Endothelial cell of umbilical vein (primary cell): Measurements from ENCODE around the gene ENHO. TPM values are rescaled to one million over a fixed set of nuclear protein-coding genes. Genes with fewer than 3 reads are reported as not detected.

ENCODE experiments used
- BruUV-seq: library from RNA; stranded (reverse); fragments of 400-500 nt; replicated peaks from 2 replicates; lab custom pipeline; 2021; lab: Mats Ljungman, UMichigan
- CTCF ChIA-PET: fragments of 300-600, 350-600 bp; sonication (Branson Sonifier 250); formaldehyde crosslinking; loops from one replicate; lab custom pipeline; 2021; ENCODE audit warnings: antibody characterized with exemption, inconsistent platforms; lab: Charles Lee
- POLR2A ChIA-PET: fragments of 300-600, 350-600 bp; sonication (Branson Sonifier 250); formaldehyde crosslinking; loops from one replicate; lab custom pipeline; 2021; ENCODE audit warnings: antibody characterized with exemption, inconsistent platforms; lab: Charles Lee
- DNase-seq: peaks from one replicate; pipeline ENCODE4 v3.0.0-alpha.2; 2011; ENCODE audit warnings: low read depth, low spot score
- FAIRE-seq: peaks from 2 replicates; lab custom pipeline; 2011; peaks lifted over from hg19 to GRCh38; lab: Jason Lieb, UNC
- H2AFZ ChIP-seq: 2 replicates; pipeline ENCODE4 v1.6.0; 2012; ENCODE audit warnings: low read depth, low read length, control low read depth, inconsistent platforms
- H3K27ac ChIP-seq: 2 replicates; pipeline ENCODE4 v1.5.1; 2011; ENCODE audit warnings: low read depth, mild to moderate bottlenecking, control low read depth, low read length, moderate library complexity; ENCODE audit not compliant: insufficient read depth
- H3K27me3 ChIP-seq, 2 experiments: 2 replicates each; pipeline versions ENCODE4 v1.6.0 to v1.6.1; 2011; ENCODE audit warnings: low read length in 2 of 2, mixed read lengths in 1 of 2; ENCODE audit not compliant: control insufficient read depth in 2 of 2, insufficient read depth in 2 of 2
- H3K36me3 ChIP-seq, 2 experiments: 2 replicates in 1 of 2; 3 replicates in 1 of 2; pipeline ENCODE4 v1.5.1; 2011; ENCODE audit warnings: low read length in 2 of 2, mild to moderate bottlenecking in 1 of 2, moderate library complexity in 1 of 2; ENCODE audit not compliant: control insufficient read depth in 2 of 2, insufficient read depth in 2 of 2; ENCODE audit errors: extremely low read depth in 1 of 2
- H3K4me1 ChIP-seq: 3 replicates; pipeline ENCODE4 v1.5.1; 2011; ENCODE audit warnings: mild to moderate bottlenecking, low read length; ENCODE audit not compliant: control insufficient read depth, insufficient read depth; ENCODE audit errors: extremely low read depth
- H3K4me2 ChIP-seq: 2 replicates; pipeline ENCODE4 v1.6.1; 2011; ENCODE audit warnings: low read length, control low read depth, mixed read lengths; ENCODE audit not compliant: insufficient read depth
- H3K4me3 ChIP-seq, 3 experiments: fragments of 200-600 bp in 1 of 3; sonication (generic), shearing (Covaris generic) in 1 of 3; replicated peaks in 1 of 3; 2 replicates each; pipeline ENCODE4 v1.5.1; 2011 to 2016; ENCODE audit warnings: control low read depth in 3 of 3, low read length in 3 of 3, mild to moderate bottlenecking in 2 of 3, inconsistent platforms in 1 of 3, low read depth in 1 of 3, moderate library complexity in 1 of 3; ENCODE audit not compliant: insufficient read depth in 1 of 3
- H3K79me2 ChIP-seq: 2 replicates; pipeline ENCODE4 v1.6.0; 2012; ENCODE audit warnings: low read length, inconsistent platforms; ENCODE audit not compliant: control insufficient read depth, insufficient read depth
- H3K9ac ChIP-seq: replicated peaks from 2 replicates; pipeline ENCODE3; 2011; ENCODE audit warnings: low read length, control low read depth; ENCODE audit not compliant: insufficient read depth; ENCODE audit errors: extremely low read depth
- H3K9me1 ChIP-seq: replicated peaks from 3 replicates; pipeline ENCODE4 v1.6.0; 2011; ENCODE audit warnings: mild to moderate bottlenecking, low read length; ENCODE audit not compliant: control insufficient read depth, insufficient read depth; ENCODE audit errors: extremely low read depth
- H3K9me3 ChIP-seq: replicated peaks from 2 replicates; pipeline ENCODE4 v1.5.1; 2012; ENCODE audit warnings: low read length, inconsistent platforms; ENCODE audit not compliant: control insufficient read depth, insufficient read depth
- H4K20me1 ChIP-seq: replicated peaks from 2 replicates; pipeline ENCODE3; 2011; ENCODE audit warnings: mild to moderate bottlenecking, low read length; ENCODE audit not compliant: control insufficient read depth, insufficient read depth; ENCODE audit errors: extremely low read depth
- EZH2 ChIP-seq: IDR thresholded peaks from 2 replicates; pipeline ENCODE4 v1.6.1; 2012; ENCODE audit warnings: borderline replicate concordance, low read depth, mild to moderate bottlenecking, moderate library complexity, low read length, inconsistent platforms; ENCODE audit not compliant: severe bottlenecking
- FOS ChIP-seq: IDR thresholded peaks from 2 replicates; pipeline ENCODE4 v1.6.1; 2011; ENCODE audit warnings: mild to moderate bottlenecking, low read length, moderate library complexity, borderline replicate concordance; ENCODE audit not compliant: insufficient read depth
- GATA2 ChIP-seq: IDR thresholded peaks from 2 replicates; pipeline ENCODE4 v1.7.0; 2011; ENCODE audit warnings: low read depth, mild to moderate bottlenecking, moderate library complexity, mixed read lengths, low read length; ENCODE audit not compliant: insufficient read length, insufficient read depth
- JUN ChIP-seq: IDR thresholded peaks from 2 replicates; pipeline ENCODE4 v1.6.1; 2011; ENCODE audit warnings: borderline replicate concordance, low read depth; ENCODE audit not compliant: insufficient read length, insufficient read depth
- MYC ChIP-seq: IDR thresholded peaks from one replicate; pipeline ENCODE4 v1.6.1; 2011; ENCODE audit warnings: mild to moderate bottlenecking, low read depth, low read length
- POLR2A ChIP-seq: IDR thresholded peaks from 2 replicates; pipeline ENCODE4 v1.6.1; 2012; ENCODE audit warnings: low read depth, mild to moderate bottlenecking, control low read depth, low read length
- POLR2AphosphoS5 ChIP-seq: IDR thresholded peaks from 2 replicates; pipeline ENCODE4 v1.6.1; 2012; ENCODE audit warnings: low read depth, mild to moderate bottlenecking, control low read depth, low read length, moderate library complexity; ENCODE audit not compliant: insufficient read depth
- dilution Hi-C: fragments of 300-500 bp; cut with MboI; formaldehyde crosslinking; loops from one replicate; pipeline ENCODE4 v1.15.0; 2019; ENCODE audit warnings: low sequenced_read_pairs; ENCODE audit not compliant: extremely low pct_ligation_motif_present
- intact Hi-C: fragments of 100-400 bp; cut with micrococcal nuclease; formaldehyde crosslinking; loops from one replicate; pipeline ENCODE4 v1.10.0; 2022
- polyA plus RNA-seq, 4 experiments: library from polyadenylated mRNA; depleted of rRNA in 3 of 4; stranded (reverse) in 3 of 4; unstranded in 1 of 4; fragments of >200 nt; gene quantifications; 2 replicates each; pipeline versions ENCODE4 v1.2.1 to v1.2.3, GENCODE V29; 2011 to 2012; ENCODE audit warnings: missing spikeins in 1 of 4
- total RNA-seq: library from RNA; stranded (reverse); gene quantifications from 2 replicates; pipeline ENCODE4 v1.2.3, GENCODE V29; 2021
- TF ChIP-seq, protein P1 (sequence below), 2 donors: IDR thresholded peaks; 1 replicate in 1 of 2; 2 replicates in 1 of 2; pipeline ENCODE4 v1.5.1; 2011; ENCODE audit warnings: low read length in 2 of 2, mild to moderate bottlenecking in 2 of 2, moderate library complexity in 2 of 2, control low read depth in 1 of 2, inconsistent platforms in 1 of 2, low read depth in 1 of 2; ENCODE audit not compliant: insufficient read depth in 1 of 2; ENCODE audit errors: extremely low read depth in 1 of 2
- TF ChIP-seq, protein P2 (sequence below): IDR thresholded peaks from 2 replicates; pipeline ENCODE4 v1.6.1; 2011; ENCODE audit not compliant: insufficient read depth, insufficient read length

ENHO gene
- total and polyA plus RNA-seq, 2 donors (not counting 3 experiments of a cell fraction or from before 2014, with no cell fraction given) = 0.10 TPM; not detected in 1

DNA sequence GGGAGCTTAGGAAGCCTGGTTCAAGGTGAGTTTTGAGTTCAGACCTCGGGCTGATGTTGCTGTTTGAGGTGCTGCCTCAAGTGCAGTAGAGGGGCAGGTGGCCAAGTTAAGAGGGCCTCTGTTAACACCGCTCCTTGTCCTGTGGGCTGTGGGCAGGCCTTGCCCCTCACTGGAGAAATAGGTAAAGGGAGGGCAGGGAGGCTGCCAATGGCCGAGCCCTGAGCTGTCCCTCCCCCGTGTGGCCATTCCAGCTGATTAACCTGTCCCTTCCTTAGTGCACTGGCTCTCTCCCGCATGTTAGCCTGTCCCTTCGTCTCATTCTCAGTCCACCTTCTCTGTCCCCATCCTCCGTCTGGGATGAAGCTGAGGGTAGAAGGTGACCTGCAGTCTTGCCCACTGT lies 45.3 kb upstream of the ENHO start:
- no peaks in the 10 kb centered on the region for H3K36me3 ChIP-seq
- H3K4me2 ChIP-seq = no peak overlapping the region
- no peak overlapping the region for H3K9ac ChIP-seq
- no peak overlapping the region for H3K4me3 ChIP-seq
- dilution Hi-C loops (no loop called here), intact Hi-C loops (no loop called here)
- no TSS peak for BruUV-seq
- no peak overlapping the region for H2AFZ ChIP-seq
- ChIA-PET CTCF (interaction anchor here (2.4 kb wide), 1 partner anchor 23 kb away, joined by 11 read pairs; no protein-coding TSS in a partner anchor), POLR2A (no interaction called here)
- H4K20me1 ChIP-seq = no peaks in the 10 kb centered on the region
- H3K27ac ChIP-seq = no peak overlapping the region
- no peaks in the 10 kb centered on the region for H3K79me2 ChIP-seq
- no peaks in the 10 kb centered on the region for H3K9me1 ChIP-seq
- TF ChIP-seq FOS (no peak), JUN (no peak), POLR2AphosphoS5 (no peak), MYC (no peak), GATA2 (no peak), EZH2 (no peak), POLR2A (no peak)
- TF ChIP-seq, protein P1, sequence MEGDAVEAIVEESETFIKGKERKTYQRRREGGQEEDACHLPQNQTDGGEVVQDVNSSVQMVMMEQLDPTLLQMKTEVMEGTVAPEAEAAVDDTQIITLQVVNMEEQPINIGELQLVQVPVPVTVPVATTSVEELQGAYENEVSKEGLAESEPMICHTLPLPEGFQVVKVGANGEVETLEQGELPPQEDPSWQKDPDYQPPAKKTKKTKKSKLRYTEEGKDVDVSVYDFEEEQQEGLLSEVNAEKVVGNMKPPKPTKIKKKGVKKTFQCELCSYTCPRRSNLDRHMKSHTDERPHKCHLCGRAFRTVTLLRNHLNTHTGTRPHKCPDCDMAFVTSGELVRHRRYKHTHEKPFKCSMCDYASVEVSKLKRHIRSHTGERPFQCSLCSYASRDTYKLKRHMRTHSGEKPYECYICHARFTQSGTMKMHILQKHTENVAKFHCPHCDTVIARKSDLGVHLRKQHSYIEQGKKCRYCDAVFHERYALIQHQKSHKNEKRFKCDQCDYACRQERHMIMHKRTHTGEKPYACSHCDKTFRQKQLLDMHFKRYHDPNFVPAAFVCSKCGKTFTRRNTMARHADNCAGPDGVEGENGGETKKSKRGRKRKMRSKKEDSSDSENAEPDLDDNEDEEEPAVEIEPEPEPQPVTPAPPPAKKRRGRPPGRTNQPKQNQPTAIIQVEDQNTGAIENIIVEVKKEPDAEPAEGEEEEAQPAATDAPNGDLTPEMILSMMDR (IDR thresholded peaks at IDR 0.05; ENCODE audit: extremely low read depth in 1 of 2, insufficient read depth in 1 of 2, low read depth in 1 of 2, low read length in 2 of 2) = no peak
- TF ChIP-seq, protein P2, sequence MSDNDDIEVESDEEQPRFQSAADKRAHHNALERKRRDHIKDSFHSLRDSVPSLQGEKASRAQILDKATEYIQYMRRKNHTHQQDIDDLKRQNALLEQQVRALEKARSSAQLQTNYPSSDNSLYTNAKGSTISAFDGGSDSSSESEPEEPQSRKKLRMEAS = no peak
- H3K27me3 ChIP-seq = peaks cover 2 to 5% of the 10 kb centered on the region in 2 experiments
- no peaks in the 10 kb centered on the region for H3K9me3 ChIP-seq
- DNase-seq = no peak
- H3K4me1 ChIP-seq = no peaks in the 10 kb centered on the region
- no peak for FAIRE-seq
